ENCODE data around the gene COLEC12. TPM values are rescaled to one million over a fixed set of nuclear protein-coding genes. Genes with fewer than 3 reads are reported as not detected.

Gene COLEC12
- total RNA-seq, 1 experiment from 2014 or later, result not detected

DNA sequence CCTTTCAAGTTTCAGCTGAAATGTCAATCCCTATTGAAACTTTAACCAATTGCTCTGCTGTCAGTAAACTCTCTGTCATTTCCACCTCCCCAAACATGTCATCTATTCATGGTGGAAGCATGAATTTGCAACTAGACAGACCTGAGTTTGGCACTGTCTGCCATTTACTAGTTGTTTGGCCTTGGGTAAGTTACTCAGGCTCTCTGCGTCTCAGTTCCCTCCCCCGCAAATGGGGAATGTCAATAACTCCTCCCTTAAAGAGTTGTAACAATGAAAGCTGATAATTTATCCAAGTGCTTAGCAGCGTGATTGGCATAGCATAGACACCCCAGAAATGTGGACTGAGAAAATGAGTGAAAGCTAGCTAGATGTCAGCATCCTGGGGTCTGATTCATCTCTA is 159.4 kb downstream of the COLEC12 start:
- no peak overlapping the region for H3K27ac ChIP-seq (ENCODE audit: low read depth, low read length)
- H3K9me3 ChIP-seq (ENCODE audit: control insufficient read depth in 1 of 2, insufficient read depth in 1 of 2, low read depth in 1 of 2, low read length in 2 of 2), result no peaks in the 10 kb centered on the region
- no peak overlapping the region for H3K4me2 ChIP-seq (ENCODE audit: low read length)
- ATAC-seq, result no peak
- no peak overlapping the region for H2AFZ ChIP-seq (ENCODE audit: low read depth, low read length, poor library complexity, severe bottlenecking)
- peaks cover 33% of the 10 kb centered on the region; the same call in 1 of the 2 replicates for H3K27me3 ChIP-seq (ENCODE audit: insufficient read depth, low read length)
- CTCF ChIA-PET, result no interaction called here
- POLR2A ChIA-PET, result no interaction called here
- RAD21 ChIA-PET (ENCODE audit: low non-redundant PET in 1 of 2, low total read pairs in 2 of 2, uncharacterized antibody in 2 of 2, unreplicated experiment in 2 of 2), result no interaction called here
- no peak for TF ChIP-seq REST (IDR thresholded peaks at IDR 0.05; ENCODE audit: low read depth)
- H4K20me1 ChIP-seq (ENCODE audit: insufficient read depth), result no peaks in the 10 kb centered on the region
- no peak for DNase-seq (ENCODE audit: low read depth, low spot score)
- no peak overlapping the region for H3K4me3 ChIP-seq (replicated peaks in 1 of 2; ENCODE audit: low read depth in 1 of 2, low read length in 2 of 2)
- no peaks in the 10 kb centered on the region for H3K4me1 ChIP-seq (ENCODE audit: control insufficient read depth in 1 of 2, insufficient read depth in 2 of 2, low read length in 2 of 2)
- intact Hi-C loops (cut with micrococcal nuclease), result no loop called here
- BruUV-seq (replicated peaks), result no TSS peak
- no peaks in the 10 kb centered on the region for H3K36me3 ChIP-seq (ENCODE audit: control insufficient read depth in 1 of 2, insufficient read depth in 2 of 2, low read length in 2 of 2)
- no peaks in the 10 kb centered on the region for H3K9me2 ChIP-seq (ENCODE audit: insufficient read depth)
- H3K79me2 ChIP-seq (ENCODE audit: insufficient read depth, low read length), result no peaks in the 10 kb centered on the region
- no peak overlapping the region for H3K9ac ChIP-seq (ENCODE audit: low read length)

- intact Hi-C loops (cut with micrococcal nuclease), result no loop called here
- no peaks in the 10 kb centered on the region for H3K9me2 ChIP-seq (ENCODE audit: insufficient read depth)
- no peak overlapping the region for H2AFZ ChIP-seq (ENCODE audit: low read depth, low read length, poor library complexity, severe bottlenecking)
- CTCF ChIA-PET, result no interaction called here
- no peaks in the 10 kb centered on the region for H3K4me1 ChIP-seq (ENCODE audit: control insufficient read depth in 1 of 2, insufficient read depth in 2 of 2, low read length in 2 of 2)
- no peaks in the 10 kb centered on the region for H3K79me2 ChIP-seq (ENCODE audit: insufficient read depth, low read length)
- no peak overlapping the region for H3K4me2 ChIP-seq (ENCODE audit: low read length)
- BruUV-seq (replicated peaks), result no TSS peak
- ATAC-seq, result no peak
- H3K27ac ChIP-seq (ENCODE audit: low read depth, low read length), result no peak overlapping the region
- RAD21 ChIA-PET (ENCODE audit: low non-redundant PET in 1 of 2, low total read pairs in 2 of 2, uncharacterized antibody in 2 of 2, unreplicated experiment in 2 of 2), result no interaction called here
- H3K9ac ChIP-seq (ENCODE audit: low read length), result no peak overlapping the region
- no peaks in the 10 kb centered on the region for H3K9me3 ChIP-seq (ENCODE audit: control insufficient read depth in 1 of 2, insufficient read depth in 1 of 2, low read depth in 1 of 2, low read length in 2 of 2)
- POLR2A ChIA-PET, result interaction anchor here (0.7 kb wide), 1 partner anchor 353 kb away, joined by 3 read pairs; no protein-coding TSS in a partner anchor
- DNase-seq (ENCODE audit: low read depth, low spot score), result no peak
- H3K27me3 ChIP-seq (ENCODE audit: insufficient read depth, low read length), result peaks cover 33% of the 10 kb centered on the region; the same call in 1 of the 2 replicates
- no peak overlapping the region for H3K4me3 ChIP-seq (replicated peaks in 1 of 2; ENCODE audit: low read depth in 1 of 2, low read length in 2 of 2)
- H4K20me1 ChIP-seq (ENCODE audit: insufficient read depth), result no peaks in the 10 kb centered on the region
- H3K36me3 ChIP-seq (ENCODE audit: control insufficient read depth in 1 of 2, insufficient read depth in 2 of 2, low read length in 2 of 2), result no peaks in the 10 kb centered on the region
- no peak for TF ChIP-seq EGR1 (IDR thresholded peaks at IDR 0.05; ENCODE audit: low read depth)
- TF ChIP-seq YY1 (IDR thresholded peaks at IDR 0.05; ENCODE audit: extremely low read depth, insufficient replicate concordance, low read depth, low read length), result no peak
- TF ChIP-seq ELF1 (IDR thresholded peaks at IDR 0.05; ENCODE audit: borderline replicate concordance, low read depth), result no peak
- no peak for TF ChIP-seq SP1 (IDR thresholded peaks at IDR 0.05; ENCODE audit: low read depth)
- TF ChIP-seq RAD21 (IDR thresholded peaks at IDR 0.05; ENCODE audit: low read depth), result no peak
- TF ChIP-seq, protein P1, sequence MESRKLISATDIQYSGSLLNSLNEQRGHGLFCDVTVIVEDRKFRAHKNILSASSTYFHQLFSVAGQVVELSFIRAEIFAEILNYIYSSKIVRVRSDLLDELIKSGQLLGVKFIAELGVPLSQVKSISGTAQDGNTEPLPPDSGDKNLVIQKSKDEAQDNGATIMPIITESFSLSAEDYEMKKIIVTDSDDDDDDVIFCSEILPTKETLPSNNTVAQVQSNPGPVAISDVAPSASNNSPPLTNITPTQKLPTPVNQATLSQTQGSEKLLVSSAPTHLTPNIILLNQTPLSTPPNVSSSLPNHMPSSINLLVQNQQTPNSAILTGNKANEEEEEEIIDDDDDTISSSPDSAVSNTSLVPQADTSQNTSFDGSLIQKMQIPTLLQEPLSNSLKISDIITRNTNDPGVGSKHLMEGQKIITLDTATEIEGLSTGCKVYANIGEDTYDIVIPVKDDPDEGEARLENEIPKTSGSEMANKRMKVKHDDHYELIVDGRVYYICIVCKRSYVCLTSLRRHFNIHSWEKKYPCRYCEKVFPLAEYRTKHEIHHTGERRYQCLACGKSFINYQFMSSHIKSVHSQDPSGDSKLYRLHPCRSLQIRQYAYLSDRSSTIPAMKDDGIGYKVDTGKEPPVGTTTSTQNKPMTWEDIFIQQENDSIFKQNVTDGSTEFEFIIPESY (IDR thresholded peaks at IDR 0.05; ENCODE audit: extremely low read depth, insufficient replicate concordance, low read length), result no peak
- TF ChIP-seq MAX (IDR thresholded peaks at IDR 0.05), result no peak
- no peak for TF ChIP-seq ZNF274 (IDR thresholded peaks at IDR 0.05; ENCODE audit: low read depth, low read length)
- TF ChIP-seq SIN3A (IDR thresholded peaks at IDR 0.05; ENCODE audit: low read depth), result no peak
- TF ChIP-seq CBX3 (IDR thresholded peaks at IDR 0.05; ENCODE audit: low read depth), result no peak
- TF ChIP-seq, protein P2, sequence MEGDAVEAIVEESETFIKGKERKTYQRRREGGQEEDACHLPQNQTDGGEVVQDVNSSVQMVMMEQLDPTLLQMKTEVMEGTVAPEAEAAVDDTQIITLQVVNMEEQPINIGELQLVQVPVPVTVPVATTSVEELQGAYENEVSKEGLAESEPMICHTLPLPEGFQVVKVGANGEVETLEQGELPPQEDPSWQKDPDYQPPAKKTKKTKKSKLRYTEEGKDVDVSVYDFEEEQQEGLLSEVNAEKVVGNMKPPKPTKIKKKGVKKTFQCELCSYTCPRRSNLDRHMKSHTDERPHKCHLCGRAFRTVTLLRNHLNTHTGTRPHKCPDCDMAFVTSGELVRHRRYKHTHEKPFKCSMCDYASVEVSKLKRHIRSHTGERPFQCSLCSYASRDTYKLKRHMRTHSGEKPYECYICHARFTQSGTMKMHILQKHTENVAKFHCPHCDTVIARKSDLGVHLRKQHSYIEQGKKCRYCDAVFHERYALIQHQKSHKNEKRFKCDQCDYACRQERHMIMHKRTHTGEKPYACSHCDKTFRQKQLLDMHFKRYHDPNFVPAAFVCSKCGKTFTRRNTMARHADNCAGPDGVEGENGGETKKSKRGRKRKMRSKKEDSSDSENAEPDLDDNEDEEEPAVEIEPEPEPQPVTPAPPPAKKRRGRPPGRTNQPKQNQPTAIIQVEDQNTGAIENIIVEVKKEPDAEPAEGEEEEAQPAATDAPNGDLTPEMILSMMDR (IDR thresholded peaks at IDR 0.05 in 2 of 3, conservative IDR thresholded peaks at IDR 0.05 in 1 of 3; ENCODE audit: borderline replicate concordance in 1 of 3, insufficient read depth in 1 of 3, low read depth in 2 of 3, low read length in 2 of 3), result no peak
- TF ChIP-seq POLR2AphosphoS5 (IDR thresholded peaks at IDR 0.05; ENCODE audit: low read depth, low read length), result no peak
These were observed 160.5 kb downstream of the COLEC12 start for GRCh38 chr18:340044-340443.

Measured in HCT116 (cell line).